HG03025 (cell line): ENCODE measurements around the gene SMLR1.
A peak's percentile ranks its signal among the peaks of the same experiment; 100 is the strongest.

Experiments used
- ATAC-seq: cut with Tn5 transposase; IDR thresholded peaks from one replicate; pipeline ENCODE4 v1.9.1; 2021; ENCODE audit warnings: mild to moderate bottlenecking, moderate library complexity; ENCODE audit not compliant: unreplicated experiment, low FRiP score

The SMLR1 gene

GRCh38 chr6:130885392-130886192 is 58.4 kb downstream of the SMLR1 start:
- ATAC-seq: peak; percentile 96
